Measurements from ENCODE around the gene COPS4.
"Not testable (repeated sequence)": the region's sequence is repeated elsewhere in the genome, so short reads cannot be mapped to it uniquely, and the experiment has no call there.

The COPS4 gene

DNA sequence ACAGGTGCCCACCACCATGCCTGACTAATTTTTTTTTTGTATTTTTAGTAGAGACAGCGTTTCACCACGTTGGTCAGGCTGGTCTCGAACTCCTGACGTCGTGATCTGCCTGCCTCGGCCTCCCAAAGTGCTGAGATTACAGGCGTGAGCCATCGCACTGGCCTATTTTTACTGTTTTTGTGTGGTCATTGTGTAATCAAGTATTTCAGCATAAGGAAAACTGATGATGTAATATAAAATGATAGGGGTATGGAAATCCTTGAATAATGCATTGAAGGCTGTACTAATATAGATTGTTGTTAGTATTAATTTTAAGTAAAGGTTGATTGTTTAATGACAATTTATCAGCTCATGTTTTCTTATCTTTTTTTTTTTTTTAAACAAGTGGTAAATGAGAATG lies 13.8 kb downstream of the COPS4 start:
- not testable (repeated sequence) for H3K36me3 Mint-ChIP-seq

GRCh38 chr4:83054928-83055327 lies 19.9 kb downstream of the COPS4 start:
- no peaks in the 10 kb centered on the region for H3K4me1 Mint-ChIP-seq
- peaks cover 9% of the 10 kb centered on the region for H3K36me3 Mint-ChIP-seq
- H3K27me3 Mint-ChIP-seq, result no peaks in the 10 kb centered on the region
- no peak overlapping the region for H3K4me3 Mint-ChIP-seq
- no peak overlapping the region for H3K27ac Mint-ChIP-seq
- no peaks in the 10 kb centered on the region for H3K9me3 Mint-ChIP-seq

More for the DNA sequence above, 13.8 kb downstream of the COPS4 start:
- H3K9me3 Mint-ChIP-seq, H3K4me3 Mint-ChIP-seq, H3K27ac Mint-ChIP-seq, H3K27me3 Mint-ChIP-seq: not testable (repeated sequence)
- peaks cover 15% of the 10 kb centered on the region for H3K4me1 Mint-ChIP-seq

- Mint-ChIP-seq H3K4me3 (no peak overlapping the region), H3K9me3 (no peaks in the 10 kb centered on the region), H3K27ac (no peak overlapping the region), H3K4me1 (no peaks in the 10 kb centered on the region), H3K27me3 (no peaks in the 10 kb centered on the region), H3K36me3 (peaks cover 18% of the 10 kb centered on the region)
Observed at GRCh38 chr4:83062739-83063138, 27.8 kb downstream of the COPS4 start.

DNA sequence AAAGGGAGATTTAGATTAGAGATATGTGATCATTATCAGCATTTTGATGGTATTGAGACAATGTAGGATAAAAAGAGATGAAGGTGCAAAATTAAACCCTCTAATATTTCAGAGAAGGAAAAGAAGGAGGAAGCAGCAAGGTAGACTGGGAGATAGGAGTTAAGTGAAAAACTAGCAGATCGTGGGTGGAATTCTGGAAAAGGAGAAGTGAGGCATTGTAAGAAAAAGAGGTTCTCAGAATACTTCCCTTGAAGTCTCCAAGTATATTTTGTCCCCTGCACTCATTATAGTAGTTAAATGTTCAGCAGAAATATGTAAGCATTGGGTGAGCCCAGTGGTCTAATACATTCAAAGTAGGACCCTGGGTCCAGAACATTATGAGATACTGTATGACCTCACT lies 30.3 kb downstream of the COPS4 start:
- no peaks in the 10 kb centered on the region for H3K27me3 Mint-ChIP-seq
- H3K4me3 Mint-ChIP-seq, result no peak overlapping the region
- H3K4me1 Mint-ChIP-seq, result no peaks in the 10 kb centered on the region
- H3K9me3 Mint-ChIP-seq, result no peaks in the 10 kb centered on the region
- peaks cover 24% of the 10 kb centered on the region for H3K36me3 Mint-ChIP-seq
- H3K27ac Mint-ChIP-seq, result no peak overlapping the region

DNA sequence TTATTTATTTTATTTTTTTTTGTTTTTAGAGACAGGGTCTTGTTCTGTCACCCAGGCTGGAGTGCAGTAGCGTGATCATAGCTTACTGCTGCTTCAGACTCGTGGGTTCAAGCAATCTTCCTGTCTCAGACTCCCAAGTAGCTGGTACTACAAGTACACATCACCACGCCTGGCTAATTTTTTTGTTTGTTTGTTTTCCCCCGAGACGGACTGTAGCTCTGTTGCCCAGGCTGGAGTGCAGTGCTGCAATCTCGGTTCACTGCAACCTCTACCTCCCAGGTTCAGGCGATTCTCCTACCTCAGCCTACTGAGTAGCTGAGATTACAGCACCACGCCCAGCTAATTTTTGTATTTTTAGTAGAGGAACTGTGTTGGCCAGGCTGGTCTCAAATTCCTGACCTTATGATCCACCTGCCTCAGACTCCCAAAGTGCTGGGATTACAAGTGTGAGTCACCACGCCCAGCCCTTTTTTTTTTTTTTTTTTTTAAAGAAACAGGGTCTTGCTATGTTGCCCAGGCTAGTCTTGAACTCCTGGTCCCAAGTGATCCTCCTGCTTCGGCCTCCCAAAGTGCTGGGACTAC lies 32.2 kb downstream of the COPS4 start:
- no peaks in the 10 kb centered on the region for H3K9me3 Mint-ChIP-seq
- H3K4me1 Mint-ChIP-seq, result no peaks in the 10 kb centered on the region
- H3K27me3 Mint-ChIP-seq, result no peaks in the 10 kb centered on the region
- H3K36me3 Mint-ChIP-seq, result peaks cover 19% of the 10 kb centered on the region
- no peak overlapping the region for H3K27ac Mint-ChIP-seq
- H3K4me3 Mint-ChIP-seq, result no peak overlapping the region

DNA sequence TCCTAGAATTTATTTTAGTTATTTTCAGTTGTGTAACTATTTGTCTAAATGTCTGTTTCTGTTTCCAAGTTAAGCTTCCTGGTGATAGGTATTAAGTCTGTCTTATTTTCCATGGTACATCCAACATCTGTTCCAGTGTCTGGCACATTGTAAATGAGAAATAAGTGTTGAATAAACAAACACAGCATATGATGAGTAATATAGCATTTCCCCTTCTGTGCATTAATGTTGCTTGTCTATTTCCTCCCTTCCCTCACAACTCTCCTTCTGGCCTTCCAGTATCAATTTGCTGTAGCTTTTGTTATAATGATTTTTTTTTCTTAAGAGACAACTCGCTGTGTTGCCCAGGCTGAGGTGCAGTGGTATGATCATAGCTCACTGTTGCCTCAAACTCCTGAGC lies 36.1 kb downstream of the COPS4 start:
- no peaks in the 10 kb centered on the region for H3K9me3 Mint-ChIP-seq
- peaks cover 14% of the 10 kb centered on the region for H3K4me1 Mint-ChIP-seq
- H3K27me3 Mint-ChIP-seq, result no peaks in the 10 kb centered on the region
- peak overlapping the region; percentile 70 for H3K27ac Mint-ChIP-seq
- no peak overlapping the region for H3K4me3 Mint-ChIP-seq
- peaks cover 18% of the 10 kb centered on the region for H3K36me3 Mint-ChIP-seq

GRCh38 chr4:83074086-83074704 lies 39.2 kb downstream of the COPS4 start:
- no peaks in the 10 kb centered on the region for H3K9me3 Mint-ChIP-seq
- peaks cover 21% of the 10 kb centered on the region for H3K36me3 Mint-ChIP-seq
- H3K4me1 Mint-ChIP-seq, result peaks cover 28% of the 10 kb centered on the region
- peak overlapping the region; percentile 76 for H3K4me3 Mint-ChIP-seq
- H3K27me3 Mint-ChIP-seq, result no peaks in the 10 kb centered on the region
- peak overlapping the region; percentile 64 for H3K27ac Mint-ChIP-seq

DNA sequence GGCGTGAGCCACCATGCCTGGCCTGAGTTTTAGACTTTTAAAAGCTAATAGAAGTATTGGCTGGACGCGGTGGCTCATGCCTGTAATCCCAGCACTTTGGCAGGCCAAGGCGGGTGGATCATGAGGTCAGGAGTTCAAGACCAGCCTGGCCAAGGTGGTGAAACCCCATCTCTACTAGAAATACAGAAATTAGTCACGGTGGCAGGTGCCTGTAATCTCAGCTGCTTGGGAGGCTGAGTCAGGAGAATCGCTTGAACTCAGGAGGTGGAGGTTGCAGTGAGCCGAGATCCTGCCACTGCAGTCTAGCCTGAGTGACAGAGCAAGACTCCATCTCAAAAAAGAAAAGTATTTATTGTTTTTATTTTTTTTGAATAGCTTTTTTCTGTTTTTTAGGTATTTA lies 39.8 kb downstream of the COPS4 start:
- not testable (repeated sequence) for H3K27ac Mint-ChIP-seq, H3K4me3 Mint-ChIP-seq, H3K27me3 Mint-ChIP-seq, H3K9me3 Mint-ChIP-seq
- peaks cover 28% of the 10 kb centered on the region for H3K4me1 Mint-ChIP-seq
- H3K36me3 Mint-ChIP-seq, result peaks cover 20% of the 10 kb centered on the region

DNA sequence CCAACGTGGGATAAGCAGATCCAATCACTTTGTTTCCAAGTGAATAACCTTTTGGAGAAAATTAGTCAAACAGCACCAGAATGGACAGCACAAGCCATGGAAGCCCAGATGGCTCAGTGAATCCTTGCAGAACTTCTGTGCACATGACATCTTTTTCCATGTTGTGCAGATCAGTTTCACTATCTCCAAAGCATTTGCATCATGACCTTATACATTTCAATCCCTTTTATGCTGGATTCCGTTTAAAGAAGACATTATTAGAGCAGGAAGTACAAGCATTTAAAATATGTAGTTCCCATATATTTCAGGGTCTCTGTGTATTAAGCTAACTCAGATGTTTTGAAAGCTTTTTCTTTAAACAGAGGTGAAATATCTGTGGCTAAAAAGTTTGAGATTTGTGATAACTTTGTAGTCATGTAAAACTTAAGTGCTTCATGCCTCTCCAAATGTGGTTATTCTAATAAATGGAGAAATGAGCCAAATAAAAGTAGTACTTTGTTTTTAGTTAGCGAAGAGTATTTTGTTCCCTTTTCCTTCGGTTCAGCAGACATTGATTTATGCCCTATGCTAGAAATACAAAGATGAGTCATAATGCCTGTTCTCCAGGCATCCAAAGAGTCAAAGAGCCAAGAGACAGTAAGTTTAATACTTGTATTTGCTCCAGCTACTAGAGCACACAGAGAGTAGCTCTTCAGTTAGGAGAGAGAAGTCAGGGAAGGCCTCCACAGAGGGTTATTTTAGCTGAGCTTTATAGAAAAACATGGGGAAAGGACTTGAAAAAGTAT lies 40.5 kb downstream of the COPS4 start:
- no peaks in the 10 kb centered on the region for H3K9me3 Mint-ChIP-seq
- H3K27me3 Mint-ChIP-seq, result no peaks in the 10 kb centered on the region
- H3K4me3 Mint-ChIP-seq, result no peak overlapping the region
- peaks cover 16% of the 10 kb centered on the region for H3K36me3 Mint-ChIP-seq
- H3K27ac Mint-ChIP-seq, result no peak overlapping the region
- peaks cover 28% of the 10 kb centered on the region for H3K4me1 Mint-ChIP-seq

DNA sequence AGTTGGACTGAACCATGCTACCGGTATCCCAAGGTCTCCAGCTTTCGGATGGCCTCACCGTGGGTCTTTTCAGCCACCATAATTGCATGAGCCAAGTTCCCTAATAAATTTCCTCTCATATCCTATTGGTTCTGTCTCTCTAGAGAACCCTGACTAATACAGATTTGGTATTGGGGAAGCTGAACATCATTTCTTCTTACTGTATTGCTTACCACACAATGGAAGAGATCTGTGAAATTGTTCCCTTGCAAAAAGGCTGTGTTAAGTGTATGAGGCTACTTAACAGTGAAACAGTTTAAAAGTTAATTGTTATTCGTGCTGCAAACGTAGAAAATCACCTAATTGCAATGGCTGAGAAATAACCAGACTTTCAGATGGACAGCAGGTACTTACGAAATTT lies 45.6 kb downstream of the COPS4 start:
- no peaks in the 10 kb centered on the region for H3K27me3 Mint-ChIP-seq
- H3K27ac Mint-ChIP-seq, result no peak overlapping the region
- peaks cover 49% of the 10 kb centered on the region for H3K4me1 Mint-ChIP-seq
- H3K4me3 Mint-ChIP-seq, result no peak overlapping the region
- peaks cover 16% of the 10 kb centered on the region for H3K36me3 Mint-ChIP-seq
- peaks cover 5% of the 10 kb centered on the region for H3K9me3 Mint-ChIP-seq

GRCh38 chr4:83082777-83083176 lies 47.8 kb downstream of the COPS4 start:
- no peak overlapping the region for H3K27ac Mint-ChIP-seq
- peaks cover 46% of the 10 kb centered on the region for H3K4me1 Mint-ChIP-seq
- H3K4me3 Mint-ChIP-seq, result no peak overlapping the region
- peaks cover 9% of the 10 kb centered on the region for H3K36me3 Mint-ChIP-seq
- H3K9me3 Mint-ChIP-seq, result peaks cover 5% of the 10 kb centered on the region
- no peaks in the 10 kb centered on the region for H3K27me3 Mint-ChIP-seq

DNA sequence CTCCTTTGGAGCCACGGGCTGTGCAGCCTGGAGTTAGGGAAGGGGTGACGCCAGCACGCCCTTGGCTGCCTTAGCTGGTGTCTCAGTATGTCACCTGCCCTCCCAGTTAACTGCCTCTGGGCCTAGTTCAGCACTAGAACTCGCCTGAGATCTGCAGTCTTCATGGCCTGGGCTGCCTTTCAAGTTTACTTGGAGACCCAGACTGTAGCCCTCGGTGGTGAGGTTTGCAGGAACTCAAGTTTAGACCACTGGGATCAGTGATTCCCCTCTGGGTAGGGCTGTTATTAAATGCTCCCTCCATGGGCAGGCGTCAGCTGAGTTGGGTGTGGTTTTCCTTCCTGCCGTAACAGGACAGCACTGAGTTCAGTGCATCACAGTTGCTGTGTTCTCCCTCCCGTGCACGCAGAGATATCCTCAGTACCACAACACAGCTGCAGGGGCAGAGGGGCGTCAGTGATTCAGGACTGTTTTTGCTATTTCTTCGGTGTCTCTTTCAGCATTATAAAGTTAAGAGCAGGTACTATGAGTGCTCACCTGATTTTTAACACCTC lies 49.0 kb downstream of the COPS4 start:
- H3K4me1 Mint-ChIP-seq, result peaks cover 52% of the 10 kb centered on the region
- H3K27ac Mint-ChIP-seq, result peak overlapping the region; percentile 73
- H3K27me3 Mint-ChIP-seq, result no peaks in the 10 kb centered on the region
- H3K4me3 Mint-ChIP-seq, result no peak overlapping the region
- H3K9me3 Mint-ChIP-seq, result peaks cover 5% of the 10 kb centered on the region
- H3K36me3 Mint-ChIP-seq, result peaks cover 15% of the 10 kb centered on the region

DNA sequence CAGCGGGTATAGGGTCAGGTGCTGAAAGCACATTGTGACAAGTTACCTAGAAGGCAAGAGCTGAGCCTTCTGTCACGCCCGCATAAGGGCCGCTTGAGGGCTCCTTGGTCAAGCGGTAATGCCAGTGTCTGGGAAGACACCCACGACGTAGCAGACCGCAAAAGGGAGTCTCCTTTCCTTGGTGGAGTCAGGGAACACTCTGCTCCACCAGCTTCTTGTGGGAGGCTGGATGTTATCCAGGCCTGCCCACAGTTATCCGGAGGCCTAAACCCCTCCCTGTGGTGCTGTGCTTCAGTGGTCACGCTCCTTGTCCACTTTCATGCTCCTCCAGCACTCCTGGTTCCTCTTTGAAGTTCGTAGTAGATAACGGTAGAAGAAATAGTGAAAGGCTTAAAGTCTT lies 50.0 kb downstream of the COPS4 start:
- not testable (repeated sequence) for H3K4me3 Mint-ChIP-seq, H3K9me3 Mint-ChIP-seq, H3K27me3 Mint-ChIP-seq
- Mint-ChIP-seq H3K4me1 (peaks cover 58% of the 10 kb centered on the region), H3K36me3 (peaks cover 18% of the 10 kb centered on the region), H3K27ac (peak overlapping the region; percentile 59)

DNA sequence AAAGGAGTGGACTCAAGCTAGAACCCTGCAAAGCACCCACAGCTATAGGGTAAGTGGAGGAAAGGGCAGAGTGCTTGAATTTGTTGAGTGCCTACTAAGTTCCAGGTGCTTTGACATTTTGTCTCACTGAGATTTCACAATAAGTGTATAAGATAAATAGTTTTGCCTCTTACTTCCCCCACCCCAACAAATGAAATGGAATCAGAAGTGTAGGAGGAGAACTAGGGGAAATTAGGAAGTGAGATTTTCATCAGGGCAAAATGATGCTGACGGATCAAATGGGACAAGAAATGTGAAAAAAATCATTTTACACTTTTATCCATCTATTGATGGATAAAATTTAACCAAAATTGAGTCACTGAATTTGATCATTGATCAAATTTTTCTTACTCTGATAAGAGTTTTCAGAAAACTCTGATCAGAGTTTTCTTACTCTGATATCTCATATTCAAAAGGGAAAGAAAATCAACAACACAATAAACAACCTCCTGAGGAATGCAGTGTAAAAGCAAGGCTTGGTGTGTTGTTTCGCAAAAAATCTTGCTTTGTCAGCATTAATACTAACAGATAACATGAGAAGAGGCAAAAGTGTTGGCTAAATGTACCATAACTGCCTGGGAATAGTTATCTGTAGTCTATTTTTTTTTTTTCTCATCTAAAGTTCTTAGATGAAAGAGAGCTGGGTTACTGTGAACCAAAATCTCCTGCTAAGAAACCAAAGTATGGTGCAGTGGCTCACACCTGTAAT lies 54.6 kb downstream of the COPS4 start:
- H3K4me3 Mint-ChIP-seq, result no peak overlapping the region
- no peaks in the 10 kb centered on the region for H3K27me3 Mint-ChIP-seq
- peaks cover 28% of the 10 kb centered on the region for H3K36me3 Mint-ChIP-seq
- H3K4me1 Mint-ChIP-seq, result peaks cover 64% of the 10 kb centered on the region
- H3K9me3 Mint-ChIP-seq, result no peaks in the 10 kb centered on the region
- peak overlapping the region; percentile 53 for H3K27ac Mint-ChIP-seq

- Mint-ChIP-seq H3K27me3 (no peaks in the 10 kb centered on the region), H3K4me3 (no peak overlapping the region), H3K27ac (peak overlapping the region; percentile 92), H3K4me1 (peaks cover 77% of the 10 kb centered on the region), H3K36me3 (peaks cover 29% of the 10 kb centered on the region), H3K9me3 (no peaks in the 10 kb centered on the region)
Observed at GRCh38 chr4:83093060-83093640, 58.2 kb downstream of the COPS4 start.

Data from activated naive CD4-positive, alpha-beta T cell treated with anti-CD3 and anti-CD28 coated beads, Interleukin-2, amount 50 U/mL, for 24 hours (primary cell).